Erythroblast (primary cell): ENCODE measurements around the gene ARL5C.

Experiments used
- GATA1 ChIP-seq: IDR thresholded peaks from 2 replicates; pipeline ENCODE4 v1.6.1; 2011; ENCODE audit warnings: low read depth, mild to moderate bottlenecking, control low read depth, low read length, moderate library complexity
- POLR2A ChIP-seq: IDR thresholded peaks from 2 replicates; pipeline ENCODE4 v1.6.1; 2011; ENCODE audit warnings: mild to moderate bottlenecking, low read length

- TF ChIP-seq POLR2A (no peak), GATA1 (no peak)
Measured at GRCh38 chr17:39170558-39170957, 4.6 kb upstream of the ARL5C start.
